HFFc6 (cell line): ENCODE measurements around the gene FAM20C. TPM values are rescaled to one million over a fixed set of nuclear protein-coding genes. Genes with fewer than 3 reads are reported as not detected.

Experiments used
- DNase-seq: peaks from one replicate; pipeline ENCODE4 v3.0.0-alpha.2; 2018
- H3K27ac Mint-ChIP-seq: 2 replicates; pipeline ENCODE4 v1.8.0; 2020; ENCODE audit warnings: mild to moderate bottlenecking, mixed read lengths
- H3K27me3 Mint-ChIP-seq: 2 replicates; pipeline ENCODE4 v1.8.0; 2021; ENCODE audit warnings: mild to moderate bottlenecking, moderate library complexity, mixed read lengths; ENCODE audit not compliant: insufficient read depth
- H3K36me3 Mint-ChIP-seq: 2 replicates; pipeline ENCODE4 v1.8.0; 2021; ENCODE audit warnings: low read depth, mixed read lengths
- H3K4me1 Mint-ChIP-seq: 2 replicates; pipeline ENCODE4 v1.8.0; 2020; ENCODE audit warnings: low read depth, mixed read lengths
- H3K4me3 Mint-ChIP-seq: 2 replicates; pipeline ENCODE4 v1.8.0; 2020; ENCODE audit warnings: mild to moderate bottlenecking, moderate library complexity, mixed read lengths
- H3K9me3 Mint-ChIP-seq: 2 replicates; pipeline ENCODE4 v1.8.0; 2020; ENCODE audit warnings: mild to moderate bottlenecking, mixed read lengths
- CTCF ChIP-seq: fragments of 200-600 bp; sonication (generic); IDR thresholded peaks from 2 replicates; pipeline ENCODE4 v1.5.0; 2021; ENCODE audit warnings: antibody characterized with exemption, mild to moderate bottlenecking
- total RNA-seq, 6 experiments: library from RNA; stranded (reverse); fragmentation: NEBNext Ultra II Directional; extraction: Animal tissue kit (Norgen Biotek cat#: 25700); gene quantifications; 2 replicates in 1 of 6; 3 replicates in 5 of 6; pipeline ENCODE4 v1.2.3, GENCODE V29; 2021

FAM20C gene
- total RNA-seq, 6 experiments from 2014 or later, result 22.2 to 31.1 (median 23.2) TPM

- TF ChIP-seq CTCF, result no peak
- H3K27me3 Mint-ChIP-seq, result peaks cover 63% of the 10 kb centered on the region
- no peaks in the 10 kb centered on the region for H3K36me3 Mint-ChIP-seq
- no peaks in the 10 kb centered on the region for H3K4me1 Mint-ChIP-seq
- H3K9me3 Mint-ChIP-seq, result no peaks in the 10 kb centered on the region
- DNase-seq, result no peak
- H3K27ac Mint-ChIP-seq, result no peak overlapping the region
- H3K4me3 Mint-ChIP-seq, result no peak overlapping the region
Observed at GRCh38 chr7:166338-167060, 25.9 kb upstream of the FAM20C start.

GRCh38 chr7:167090-167855, 25.1 kb upstream of the FAM20C start:
- peaks cover 61% of the 10 kb centered on the region for H3K27me3 Mint-ChIP-seq
- H3K4me3 Mint-ChIP-seq, result no peak overlapping the region
- H3K4me1 Mint-ChIP-seq, result no peaks in the 10 kb centered on the region
- H3K27ac Mint-ChIP-seq, result no peak overlapping the region
- no peak for DNase-seq
- TF ChIP-seq CTCF, result no peak
- no peaks in the 10 kb centered on the region for H3K9me3 Mint-ChIP-seq
- no peaks in the 10 kb centered on the region for H3K36me3 Mint-ChIP-seq

GRCh38 chr7:167976-168791, 24.2 kb upstream of the FAM20C start:
- no peak for DNase-seq
- no peak for TF ChIP-seq CTCF
- Mint-ChIP-seq H3K27ac (no peak overlapping the region), H3K9me3 (no peaks in the 10 kb centered on the region), H3K27me3 (peaks cover 55% of the 10 kb centered on the region), H3K4me3 (no peak overlapping the region), H3K36me3 (no peaks in the 10 kb centered on the region), H3K4me1 (no peaks in the 10 kb centered on the region)

- H3K36me3 Mint-ChIP-seq, result no peaks in the 10 kb centered on the region
- no peak for TF ChIP-seq CTCF
- no peak overlapping the region for H3K27ac Mint-ChIP-seq
- no peak overlapping the region for H3K4me3 Mint-ChIP-seq
- DNase-seq, result no peak
- no peaks in the 10 kb centered on the region for H3K9me3 Mint-ChIP-seq
- H3K4me1 Mint-ChIP-seq, result no peaks in the 10 kb centered on the region
- peaks cover 41% of the 10 kb centered on the region for H3K27me3 Mint-ChIP-seq
Observed at GRCh38 chr7:169276-170172, 22.8 kb upstream of the FAM20C start.
